Measurements from ENCODE around the gene SLC22A17.

- no peak for TF ChIP-seq CTCF (IDR thresholded peaks at IDR 0.05; ENCODE audit: control extremely low read depth in 1 of 3, insufficient read depth in 1 of 3, low read depth in 1 of 3, low read length in 3 of 3)
- no peak for TF ChIP-seq KDM1A (IDR thresholded peaks at IDR 0.05; ENCODE audit: borderline replicate concordance, low read length)
- TF ChIP-seq FOSL1 (IDR thresholded peaks at IDR 0.05; ENCODE audit: insufficient read depth, low read depth, low read length), result no peak
- TF ChIP-seq ZNF274 (IDR thresholded peaks at IDR 0.05; ENCODE audit: borderline replicate concordance, extremely low read depth, low read length), result no peak
- no peak for TF ChIP-seq NRF1 (IDR thresholded peaks at IDR 0.05; ENCODE audit: low read depth, low read length)
These were observed 8.2 kb downstream of the SLC22A17 start for GRCh38 chr14:23344481-23344880.

Data from H1 (cell line).